Kidney epithelial cell (primary cell): ENCODE data around the gene KIAA1614. TPM values are rescaled to one million over a fixed set of nuclear protein-coding genes. Genes with fewer than 3 reads are reported as not detected.

ENCODE experiments used
- DNase-seq: peaks from one replicate; pipeline ENCODE4 v3.0.0-alpha.2; 2010; ENCODE audit warnings: low read depth
- H3K27me3 ChIP-seq: 2 replicates; pipeline ENCODE4 v1.6.0; 2011; ENCODE audit warnings: low read length; ENCODE audit not compliant: control insufficient read depth, insufficient read depth
- H3K36me3 ChIP-seq: 2 replicates; pipeline ENCODE4 v1.5.1; 2011; ENCODE audit warnings: low read length; ENCODE audit not compliant: control insufficient read depth, insufficient read depth
- H3K4me3 ChIP-seq: 2 replicates; pipeline ENCODE4 v1.5.1; 2011; ENCODE audit warnings: low read depth, mild to moderate bottlenecking, control low read depth, low read length
- total RNA-seq: library from RNA; depleted of rRNA; stranded (reverse); fragments of >200 nt; gene quantifications from 2 replicates; pipeline ENCODE4 v1.2.3, GENCODE V29; 2015
- TF ChIP-seq, protein P1 (sequence below): IDR thresholded peaks from 2 replicates; pipeline ENCODE4 v1.5.1; 2011; ENCODE audit warnings: mild to moderate bottlenecking, moderate library complexity, low read length, control low read depth, inconsistent platforms; ENCODE audit not compliant: insufficient read depth, poor library complexity, severe bottlenecking

The KIAA1614 gene
- total RNA-seq, 1 donor from 2014 or later, result 10.2 TPM

- H3K4me3 ChIP-seq, result no peak overlapping the region
- no peaks in the 10 kb centered on the region for H3K36me3 ChIP-seq
- TF ChIP-seq, protein P1, sequence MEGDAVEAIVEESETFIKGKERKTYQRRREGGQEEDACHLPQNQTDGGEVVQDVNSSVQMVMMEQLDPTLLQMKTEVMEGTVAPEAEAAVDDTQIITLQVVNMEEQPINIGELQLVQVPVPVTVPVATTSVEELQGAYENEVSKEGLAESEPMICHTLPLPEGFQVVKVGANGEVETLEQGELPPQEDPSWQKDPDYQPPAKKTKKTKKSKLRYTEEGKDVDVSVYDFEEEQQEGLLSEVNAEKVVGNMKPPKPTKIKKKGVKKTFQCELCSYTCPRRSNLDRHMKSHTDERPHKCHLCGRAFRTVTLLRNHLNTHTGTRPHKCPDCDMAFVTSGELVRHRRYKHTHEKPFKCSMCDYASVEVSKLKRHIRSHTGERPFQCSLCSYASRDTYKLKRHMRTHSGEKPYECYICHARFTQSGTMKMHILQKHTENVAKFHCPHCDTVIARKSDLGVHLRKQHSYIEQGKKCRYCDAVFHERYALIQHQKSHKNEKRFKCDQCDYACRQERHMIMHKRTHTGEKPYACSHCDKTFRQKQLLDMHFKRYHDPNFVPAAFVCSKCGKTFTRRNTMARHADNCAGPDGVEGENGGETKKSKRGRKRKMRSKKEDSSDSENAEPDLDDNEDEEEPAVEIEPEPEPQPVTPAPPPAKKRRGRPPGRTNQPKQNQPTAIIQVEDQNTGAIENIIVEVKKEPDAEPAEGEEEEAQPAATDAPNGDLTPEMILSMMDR, result no peak
- no peak for DNase-seq
- peaks cover 9% of the 10 kb centered on the region for H3K27me3 ChIP-seq
These were observed 27.7 kb downstream of the KIAA1614 start for GRCh38 chr1:180940445-180940844.

DNA sequence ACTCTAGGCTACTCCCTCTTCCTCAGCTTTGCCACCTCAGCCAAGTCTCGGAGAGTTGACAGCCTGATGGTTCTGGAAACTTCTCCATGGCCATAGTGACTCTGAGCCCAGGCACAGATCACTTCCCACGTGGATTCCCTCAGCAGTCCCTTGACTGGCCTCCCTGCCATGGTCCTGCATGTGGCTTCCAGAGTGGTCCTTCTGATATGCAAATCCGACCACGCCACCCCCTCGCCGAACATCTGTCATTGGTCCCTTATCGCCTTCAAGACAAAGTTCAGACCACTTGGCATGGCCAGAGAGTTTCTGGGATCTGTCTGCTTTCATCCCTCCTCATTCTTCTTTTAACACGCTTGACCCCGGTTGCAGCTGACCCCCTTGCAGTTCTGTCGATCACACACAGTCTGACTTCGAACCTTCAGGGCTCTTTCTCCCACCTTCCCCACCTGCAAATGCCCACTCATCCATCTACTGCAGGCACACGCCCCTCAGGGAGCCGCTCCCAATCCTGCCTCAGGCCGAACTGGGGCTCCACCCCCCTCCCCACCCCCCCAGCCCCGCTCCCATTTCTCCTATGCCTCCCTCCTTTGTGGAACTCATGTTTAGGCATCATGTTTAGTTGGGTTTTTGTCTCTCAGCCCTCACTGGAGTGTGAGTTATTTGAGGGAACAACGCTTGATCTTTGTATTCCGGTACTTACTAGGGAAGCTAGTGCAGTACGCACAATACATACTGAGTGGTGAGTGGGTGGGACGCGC, 29.0 kb downstream of the KIAA1614 start:
- H3K27me3 ChIP-seq, result peaks cover 9% of the 10 kb centered on the region
- DNase-seq, result no peak
- H3K36me3 ChIP-seq, result no peaks in the 10 kb centered on the region
- TF ChIP-seq, protein P1, result no peak
- H3K4me3 ChIP-seq, result no peak overlapping the region

- H3K36me3 ChIP-seq, result peaks cover 1% of the 10 kb centered on the region
- H3K4me3 ChIP-seq, result no peak overlapping the region
- DNase-seq, result no peak
- TF ChIP-seq, protein P1, result no peak
- no peaks in the 10 kb centered on the region for H3K27me3 ChIP-seq
These were observed 32.5 kb downstream of the KIAA1614 start for GRCh38 chr1:180945151-180945550.

GRCh38 chr1:180945551-180945950, 32.9 kb downstream of the KIAA1614 start:
- no peaks in the 10 kb centered on the region for H3K27me3 ChIP-seq
- TF ChIP-seq, protein P1, result no peak
- H3K4me3 ChIP-seq, result no peak overlapping the region
- no peak for DNase-seq
- H3K36me3 ChIP-seq, result peaks cover 3% of the 10 kb centered on the region

DNA sequence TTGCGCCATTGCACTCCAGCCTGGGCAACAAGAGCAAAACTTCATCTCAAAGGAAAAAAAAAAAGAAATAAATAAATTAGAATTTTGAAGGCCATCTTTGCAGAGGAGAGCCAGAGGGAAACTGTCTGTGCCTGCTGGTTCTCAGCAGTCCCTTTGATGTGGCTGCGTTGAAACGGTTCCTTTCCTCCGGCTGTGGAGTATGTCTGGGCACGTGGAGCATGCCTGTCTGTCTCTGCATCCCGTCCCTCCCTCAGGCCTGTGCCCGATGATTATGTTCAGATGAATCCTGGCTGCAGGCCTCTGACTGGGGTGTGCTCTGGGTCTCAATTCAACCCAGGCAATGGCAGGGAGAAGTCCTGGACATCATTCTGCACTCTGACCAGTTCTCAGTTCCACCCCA, 33.4 kb downstream of the KIAA1614 start:
- TF ChIP-seq, protein P1, result no peak
- Histone ChIP-seq H3K27me3 (no peaks in the 10 kb centered on the region), H3K36me3 (peaks cover 3% of the 10 kb centered on the region), H3K4me3 (no peak overlapping the region)
- DNase-seq, result no peak
